OCI-LY7 (cell line): ENCODE measurements around the gene TCTA.

Source experiments
- EZH2phosphoT487 ChIP-seq: fragments of 200-600 bp; sonication (generic); IDR thresholded peaks from 2 replicates; pipeline ENCODE4 v1.6.1; 2018; ENCODE audit warnings: low read depth, borderline replicate concordance, mild to moderate bottlenecking, mixed run types, antibody characterized with exemption, low read length, moderate library complexity, mixed read lengths
- TF ChIP-seq, protein P1 (sequence below): fragments of 200-600 bp; sonication (generic); conservative IDR thresholded peaks from 2 replicates; pipeline ENCODE4 v1.5.1; 2014; ENCODE audit warnings: mild to moderate bottlenecking, antibody characterized with exemption, low read length, moderate library complexity, mixed read lengths

DNA sequence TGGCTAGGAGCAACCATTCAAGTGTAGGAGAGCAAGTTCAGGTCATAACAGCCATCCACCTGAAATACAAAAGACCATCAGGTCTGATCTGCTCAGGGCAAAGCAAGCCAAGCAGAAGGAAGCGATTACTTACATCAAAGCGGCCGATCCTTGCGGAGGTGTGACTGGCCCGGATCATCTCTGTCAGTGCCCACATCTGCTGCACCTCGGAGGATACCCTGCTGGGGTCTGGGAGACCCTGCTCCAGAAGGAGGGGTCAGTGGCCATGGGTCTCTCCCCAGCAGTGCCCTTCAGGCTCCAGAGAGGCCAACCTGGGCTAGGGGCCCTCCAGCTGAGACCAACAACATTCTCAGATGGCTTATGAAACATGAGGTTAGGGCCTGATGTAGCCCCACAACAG, 12.6 kb downstream of the TCTA start:
- TF ChIP-seq, protein P1, sequence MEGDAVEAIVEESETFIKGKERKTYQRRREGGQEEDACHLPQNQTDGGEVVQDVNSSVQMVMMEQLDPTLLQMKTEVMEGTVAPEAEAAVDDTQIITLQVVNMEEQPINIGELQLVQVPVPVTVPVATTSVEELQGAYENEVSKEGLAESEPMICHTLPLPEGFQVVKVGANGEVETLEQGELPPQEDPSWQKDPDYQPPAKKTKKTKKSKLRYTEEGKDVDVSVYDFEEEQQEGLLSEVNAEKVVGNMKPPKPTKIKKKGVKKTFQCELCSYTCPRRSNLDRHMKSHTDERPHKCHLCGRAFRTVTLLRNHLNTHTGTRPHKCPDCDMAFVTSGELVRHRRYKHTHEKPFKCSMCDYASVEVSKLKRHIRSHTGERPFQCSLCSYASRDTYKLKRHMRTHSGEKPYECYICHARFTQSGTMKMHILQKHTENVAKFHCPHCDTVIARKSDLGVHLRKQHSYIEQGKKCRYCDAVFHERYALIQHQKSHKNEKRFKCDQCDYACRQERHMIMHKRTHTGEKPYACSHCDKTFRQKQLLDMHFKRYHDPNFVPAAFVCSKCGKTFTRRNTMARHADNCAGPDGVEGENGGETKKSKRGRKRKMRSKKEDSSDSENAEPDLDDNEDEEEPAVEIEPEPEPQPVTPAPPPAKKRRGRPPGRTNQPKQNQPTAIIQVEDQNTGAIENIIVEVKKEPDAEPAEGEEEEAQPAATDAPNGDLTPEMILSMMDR, result no peak
- no peak for TF ChIP-seq EZH2phosphoT487
